HG02870 (cell line): ENCODE results near the gene TYSND1.
"Not testable (repeated sequence)": the region's sequence is repeated elsewhere in the genome, so short reads cannot be mapped to it uniquely, and the experiment has no call there.

Experiments
- ATAC-seq: cut with Tn5 transposase; IDR thresholded peaks from one replicate; pipeline ENCODE4 v1.9.1; 2021; ENCODE audit warnings: mild to moderate bottlenecking, moderate library complexity; ENCODE audit not compliant: unreplicated experiment

The TYSND1 gene

GRCh38 chr10:70146489-70147258 is at the start of gene TYSND1:
Gene TYSND1, minus strand, starts transcription at chr10:70146700. Its CDS starts 114 bp downstream, at chr10:70146586.
- ATAC-seq, result peak; percentile 91

GRCh38 chr10:70193391-70193844 is 46.9 kb upstream of the TYSND1 start:
- no peak for ATAC-seq

- no peak for ATAC-seq
Measured at GRCh38 chr10:70192326-70192968, 45.9 kb upstream of the TYSND1 start.

GRCh38 chr10:70191972-70192305 is 45.4 kb upstream of the TYSND1 start:
- no peak for ATAC-seq

- ATAC-seq, result no peak
Measured at GRCh38 chr10:70191161-70191971, 44.9 kb upstream of the TYSND1 start.

GRCh38 chr10:70190581-70190980 is 44.1 kb upstream of the TYSND1 start:
- no peak for ATAC-seq

- no peak for ATAC-seq
Measured at GRCh38 chr10:70190102-70190501, 43.6 kb upstream of the TYSND1 start.

- ATAC-seq, result no peak
Measured at GRCh38 chr10:70188768-70189167, 42.3 kb upstream of the TYSND1 start.

GRCh38 chr10:70186571-70186970 is 40.1 kb upstream of the TYSND1 start:
- ATAC-seq, result no peak

GRCh38 chr10:70186090-70186489 is 39.6 kb upstream of the TYSND1 start:
- ATAC-seq, result no peak

GRCh38 chr10:70183304-70183703 is 36.8 kb upstream of the TYSND1 start:
- no peak for ATAC-seq

- ATAC-seq, result not testable (repeated sequence)
Measured at GRCh38 chr10:70179209-70179608, 32.7 kb upstream of the TYSND1 start.

- no peak for ATAC-seq
Measured at GRCh38 chr10:70178139-70178725, 31.7 kb upstream of the TYSND1 start.

GRCh38 chr10:70176441-70176840 is 29.9 kb upstream of the TYSND1 start:
- ATAC-seq, result no peak

- no peak for ATAC-seq
Measured at GRCh38 chr10:70175516-70175915, 29.0 kb upstream of the TYSND1 start.

GRCh38 chr10:70174058-70174741 is 27.7 kb upstream of the TYSND1 start:
- ATAC-seq, result no peak

- ATAC-seq, result peak; percentile 1
Measured at GRCh38 chr10:70169649-70170364, 23.3 kb upstream of the TYSND1 start.

GRCh38 chr10:70169011-70169410 is 22.5 kb upstream of the TYSND1 start:
- ATAC-seq, result no peak

- no peak for ATAC-seq
Measured at GRCh38 chr10:70167246-70167645, 20.7 kb upstream of the TYSND1 start.

GRCh38 chr10:70166394-70166793 is 19.9 kb upstream of the TYSND1 start:
- ATAC-seq, result no peak
